HepG2 (cell line): ENCODE data around the gene FABP1. TPM values are rescaled to one million over a fixed set of nuclear protein-coding genes. Genes with fewer than 3 reads are reported as not detected.
A peak's percentile ranks its signal among the peaks of the same experiment; 100 is the strongest.

Experiments used
- CBFB ChIP-seq: sonication (generic); formaldehyde crosslinking; IDR thresholded peaks from 2 replicates; pipeline ENCODE4 v1.4.0; 2020; ENCODE audit warnings: missing genetic modification reagents
- HOMEZ ChIP-seq: IDR thresholded peaks from 2 replicates; pipeline ENCODE4 v1.6.1; 2016; ENCODE audit warnings: low read depth
- KDM6A ChIP-seq: IDR thresholded peaks from 2 replicates; pipeline ENCODE4 v1.6.1; 2016; ENCODE audit warnings: low read depth
- MLLT10 ChIP-seq: sonication (generic); formaldehyde crosslinking; IDR thresholded peaks from 2 replicates; pipeline ENCODE4 v1.4.0; 2020; ENCODE audit warnings: missing genetic modification reagents
- MXD4 ChIP-seq: IDR thresholded peaks from 2 replicates; pipeline ENCODE4 v1.6.1; 2016; ENCODE audit warnings: mild to moderate bottlenecking, missing biosample characterization, missing genetic modification reagents
- NFE2L1 ChIP-seq: sonication (generic); formaldehyde crosslinking; IDR thresholded peaks from 2 replicates; pipeline ENCODE4 v1.4.0; 2020; ENCODE audit warnings: missing genetic modification reagents, mild to moderate bottlenecking, borderline replicate concordance
- NFIC ChIP-seq: IDR thresholded peaks from 2 replicates; pipeline ENCODE4 v1.6.1; 2012; ENCODE audit warnings: mild to moderate bottlenecking, low read length, inconsistent platforms
- NR0B2 ChIP-seq: sonication (generic); formaldehyde crosslinking; IDR thresholded peaks from 2 replicates; pipeline ENCODE4 v1.4.0; 2020; ENCODE audit warnings: mild to moderate bottlenecking, missing genetic modification reagents
- PHF5A ChIP-seq: IDR thresholded peaks from one replicate; pipeline ENCODE4 v1.6.1; 2018; ENCODE audit warnings: low read depth, missing genetic modification reagents; ENCODE audit not compliant: unreplicated experiment
- TCF7L2 ChIP-seq: IDR thresholded peaks from 2 replicates; pipeline ENCODE4 v1.6.1; 2011; ENCODE audit warnings: mild to moderate bottlenecking, low read depth, low read length, moderate library complexity
- TFAP4 ChIP-seq: sonication (generic); IDR thresholded peaks from 2 replicates; pipeline ENCODE4 v1.6.1; 2016; ENCODE audit warnings: low read depth, borderline replicate concordance
- ZBTB33 ChIP-seq: sonication (generic); formaldehyde crosslinking; IDR thresholded peaks from 2 replicates; pipeline ENCODE4 v1.4.0; 2020; ENCODE audit warnings: missing genetic modification reagents
- ZBTB43 ChIP-seq: sonication (generic); formaldehyde crosslinking; conservative IDR thresholded peaks from 2 replicates; pipeline ENCODE4 v1.4.0; 2020; ENCODE audit warnings: missing genetic modification reagents
- ZNF362 ChIP-seq: sonication (generic); formaldehyde crosslinking; IDR thresholded peaks from 2 replicates; pipeline ENCODE4 v1.4.0; 2020; ENCODE audit warnings: missing genetic modification reagents, mild to moderate bottlenecking, borderline replicate concordance
- ZNF552 ChIP-seq: sonication (generic); formaldehyde crosslinking; IDR thresholded peaks from 2 replicates; pipeline ENCODE4 v1.9.0; 2022; ENCODE audit warnings: missing genetic modification reagents, mild to moderate bottlenecking, borderline replicate concordance
- ZXDC ChIP-seq: sonication (generic); formaldehyde crosslinking; IDR thresholded peaks from 2 replicates; pipeline ENCODE4 v1.5.0; 2020; ENCODE audit warnings: mild to moderate bottlenecking, missing genetic modification reagents
- polyA plus RNA-seq, 8 experiments: library from polyadenylated mRNA; depleted of rRNA in 3 of 8; stranded (reverse) in 7 of 8; unstranded in 1 of 8; fragments of >200 nt; fragmentation: Illumina TruSeq in 4 of 8; extraction: Trizol in 4 of 8; gene quantifications; 2 replicates each; pipeline versions ENCODE4 v1.2.1 to v1.2.3, GENCODE V29; 2011 to 2016; ENCODE audit warnings: low read depth in 4 of 8, missing spikeins in 1 of 8, mixed read lengths in 1 of 8; ENCODE audit not compliant: insufficient read depth in 1 of 8
- total RNA-seq, 5 experiments: library from RNA; depleted of rRNA; stranded (reverse); fragments of >200 nt; fragmentation: Illumina TruSeq; extraction: Trizol; gene quantifications; 2 replicates each; pipeline ENCODE4 v1.2.3, GENCODE V29; 2016; ENCODE audit warnings: low read depth in 1 of 5

FABP1 gene
- total and polyA plus RNA-seq, 2 of the 13 experiments (the other 11 are each of a cell fraction or from before 2014, with no cell fraction given): 644 to 1,608 TPM

- no peak for TF ChIP-seq ZNF362 (CRISPR knock-in tag)
- peak; percentile 95 for TF ChIP-seq ZBTB43 (CRISPR knock-in tag)
- TF ChIP-seq KDM6A (CRISPR knock-in tag): peak; percentile 71
- TF ChIP-seq PHF5A (CRISPR knock-in tag): no peak
- TF ChIP-seq MXD4 (CRISPR knock-in tag): peak; percentile 69; the same call in 1 of the 2 replicates
- TF ChIP-seq NFE2L1 (CRISPR knock-in tag): no peak
- peak; percentile 85 for TF ChIP-seq TCF7L2
- no peak; the same call in 1 of the 2 replicates for TF ChIP-seq MLLT10
- no peak; the same call in 1 of the 2 replicates for TF ChIP-seq ZBTB33
- TF ChIP-seq CBFB (CRISPR knock-in tag): peak; percentile 45
- TF ChIP-seq TFAP4: peak; percentile 99
- TF ChIP-seq ZNF552 (CRISPR knock-in tag): peak; percentile 28; the same call in 1 of the 2 replicates
- no peak; the same call in 1 of the 2 replicates for TF ChIP-seq ZXDC (CRISPR knock-in tag)
- TF ChIP-seq NR0B2 (CRISPR knock-in tag): peak; percentile 17; the same call in 1 of the 2 replicates
- peak; percentile 90 for TF ChIP-seq HOMEZ (CRISPR knock-in tag)
- peak; percentile 95 for TF ChIP-seq NFIC
Measured at GRCh38 chr2:88127888-88128653, at the start of gene FABP1 (continued).
